GM12874 (cell line): ENCODE measurements around the gene PIK3R4.

ENCODE experiments used
- CTCF ChIP-seq: IDR thresholded peaks from 2 replicates; pipeline ENCODE4 v1.5.1; 2011; ENCODE audit warnings: low read depth, mild to moderate bottlenecking, control low read depth, low read length, moderate library complexity; ENCODE audit not compliant: insufficient read depth

PIK3R4 gene

GRCh38 chr3:130669740-130670139 lies 76.9 kb downstream of the PIK3R4 start:
- TF ChIP-seq CTCF = no peak

- TF ChIP-seq CTCF = no peak
These were observed 83.5 kb downstream of the PIK3R4 start for GRCh38 chr3:130663092-130663491.

- TF ChIP-seq CTCF = no peak
These were observed 84.1 kb downstream of the PIK3R4 start for GRCh38 chr3:130662501-130662996.

GRCh38 chr3:130661140-130661891 lies 85.3 kb downstream of the PIK3R4 start:
- no peak for TF ChIP-seq CTCF

- TF ChIP-seq CTCF = no peak
These were observed 86.7 kb downstream of the PIK3R4 start for GRCh38 chr3:130659911-130660310.

- no peak for TF ChIP-seq CTCF
These were observed 88.0 kb downstream of the PIK3R4 start for GRCh38 chr3:130658678-130659077.

- TF ChIP-seq CTCF = no peak
These were observed 90.0 kb downstream of the PIK3R4 start for GRCh38 chr3:130656627-130657026.
